Pancreas (tissue), 10 donors: Measurements from ENCODE around the gene EDN3. TPM values are rescaled to one million over a fixed set of nuclear protein-coding genes. Genes with fewer than 3 reads are reported as not detected.

Experiments used
- ATAC-seq, 4 donors: fragments of 200-7000 bp; cut with Tn5 transposase; one replicate each; pipeline versions ENCODE4 v1.8.0 to v1.9.1; 2020; ENCODE audit warnings: mild to moderate bottlenecking in 4 of 4, moderate library complexity in 4 of 4
- DNase-seq, 6 donors: peaks; one replicate each; pipeline ENCODE4 v3.0.0-alpha.2; 2020
- FAIRE-seq: peaks from 2 replicates; lab custom pipeline; 2012; peaks lifted over from hg19 to GRCh38; lab: Jason Lieb, UNC
- H3K27ac ChIP-seq, 4 donors: fragments of 200-600 bp; sonication (generic); 1 replicate in 3 of 4; 2 replicates in 1 of 4; pipeline versions ENCODE4 v1.5.0 to v1.8.0; 2020
- H3K27me3 ChIP-seq, 4 donors: fragments of 200-600 bp; one replicate each; pipeline ENCODE4 v1.8.0; 2021
- H3K36me3 ChIP-seq, 3 donors: fragments of 200-600 bp; sonication (generic) in 1 of 3; one replicate each; pipeline versions ENCODE4 v1.5.0 to v1.8.0; 2020 to 2021
- H3K4me1 ChIP-seq, 3 donors: fragments of 200-600 bp; one replicate each; pipeline ENCODE4 v1.8.0; 2021
- H3K4me3 ChIP-seq, 4 donors: fragments of 200-600 bp; sonication (generic) in 2 of 4; one replicate each; pipeline versions ENCODE4 v1.5.0 to v1.8.0; 2020 to 2021
- H3K9me3 ChIP-seq, 4 donors: fragments of 200-600 bp; one replicate each; pipeline ENCODE4 v1.8.0; 2021
- WGBS, 2 donors: extraction: QIAGEN DNeasy Blood & Tissue Kit; methylation state at CpG; one replicate each; pipeline ENCODE4 v1.1.7; 2013; 5-methylcytosine and 5-hydroxymethylcytosine counted together
- intact Hi-C, 3 donors: fragments of 100-400 bp; cut with DNase I; formaldehyde crosslinking; loops; one replicate each; pipeline versions ENCODE4 v1.11.1 to v1.14.2; 2022
- polyA plus RNA-seq, 2 donors: library from polyadenylated mRNA; stranded (reverse); fragments of 200-250 nt; gene quantifications; one replicate each; pipeline ENCODE4 v1.2.3, GENCODE V29; 2013
- total RNA-seq, 6 donors: library from RNA; stranded (reverse); fragmentation: NEBNext Ultra II Directional in 4 of 6; extraction: Animal tissue kit (Norgen Biotek cat#: 25700) in 4 of 6; gene quantifications; one replicate each; pipeline versions ENCODE4 v1.2.1 to v1.2.4, GENCODE V29; 2021 to 2023
- TF ChIP-seq, protein P1 (sequence below), 4 donors: fragments of 200-600 bp; sonication (generic) in 3 of 4; IDR thresholded peaks; one replicate each; pipeline versions ENCODE4 v1.5.0 to v1.8.0; 2021; ENCODE audit warnings: antibody characterized with exemption in 4 of 4
- donor health status: healthy with polysubstance abuse.
- donor health status: DM: no; HTN: no; CAD: no; lungs with moderate emphysema.
- donor health status: DM: no; HTN: no; CAD: no.
- donor health status: control.
- donor health status: control.
- donor health status: Bipolar disorder and iron deficiency.
- donor health status: DM: yes; HTN: yes; CAD: no.
- donor health status: DM: no; HTN: no; CAD: no.
- donor health status: DM: no; HTN: no; CAD: no.
- donor health status: DM: yes; HTN: yes; CAD: no.

The EDN3 gene
- total and polyA plus RNA-seq, 8 donors = 3.6 to 55.3 (median 5.4) TPM

DNA sequence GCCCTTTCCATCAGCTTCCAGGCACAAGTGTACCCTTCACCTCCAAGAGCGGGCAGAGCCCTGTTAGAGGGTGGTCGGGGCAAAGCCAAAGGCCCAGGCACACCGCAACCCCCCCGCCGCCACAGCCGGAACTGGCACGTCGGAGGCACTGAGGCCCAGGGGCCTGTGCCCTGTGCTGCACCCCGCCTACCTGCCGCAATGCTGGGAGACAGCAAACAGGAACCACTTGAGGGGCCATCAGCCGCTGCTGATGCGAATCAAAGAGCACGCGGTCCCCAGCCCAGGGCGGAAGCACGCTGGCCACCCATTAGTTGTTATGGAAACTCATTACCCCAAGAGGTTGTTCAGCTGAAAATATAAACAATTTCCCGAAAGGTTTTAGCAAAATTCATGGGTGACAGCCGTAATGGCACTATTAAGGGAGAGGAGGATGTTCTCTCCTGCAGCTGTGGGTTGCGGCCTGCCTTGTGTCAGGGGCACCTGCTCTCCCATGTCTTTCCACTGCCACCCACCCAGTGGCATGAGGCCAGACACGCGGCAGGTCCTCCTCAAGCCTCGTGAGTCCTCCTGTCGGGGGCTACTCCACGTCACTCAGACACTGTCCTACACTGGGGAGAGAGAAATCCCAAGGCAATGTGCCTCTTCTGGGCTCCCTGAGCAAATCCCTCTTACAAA lies 65.3 kb downstream of the EDN3 start:
- no peak for FAIRE-seq
- 81 to 83% methylated on average over 24 of the region's 24 CpGs for WGBS, 2 donors
- TF ChIP-seq, protein P1, sequence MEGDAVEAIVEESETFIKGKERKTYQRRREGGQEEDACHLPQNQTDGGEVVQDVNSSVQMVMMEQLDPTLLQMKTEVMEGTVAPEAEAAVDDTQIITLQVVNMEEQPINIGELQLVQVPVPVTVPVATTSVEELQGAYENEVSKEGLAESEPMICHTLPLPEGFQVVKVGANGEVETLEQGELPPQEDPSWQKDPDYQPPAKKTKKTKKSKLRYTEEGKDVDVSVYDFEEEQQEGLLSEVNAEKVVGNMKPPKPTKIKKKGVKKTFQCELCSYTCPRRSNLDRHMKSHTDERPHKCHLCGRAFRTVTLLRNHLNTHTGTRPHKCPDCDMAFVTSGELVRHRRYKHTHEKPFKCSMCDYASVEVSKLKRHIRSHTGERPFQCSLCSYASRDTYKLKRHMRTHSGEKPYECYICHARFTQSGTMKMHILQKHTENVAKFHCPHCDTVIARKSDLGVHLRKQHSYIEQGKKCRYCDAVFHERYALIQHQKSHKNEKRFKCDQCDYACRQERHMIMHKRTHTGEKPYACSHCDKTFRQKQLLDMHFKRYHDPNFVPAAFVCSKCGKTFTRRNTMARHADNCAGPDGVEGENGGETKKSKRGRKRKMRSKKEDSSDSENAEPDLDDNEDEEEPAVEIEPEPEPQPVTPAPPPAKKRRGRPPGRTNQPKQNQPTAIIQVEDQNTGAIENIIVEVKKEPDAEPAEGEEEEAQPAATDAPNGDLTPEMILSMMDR (IDR thresholded peaks at IDR 0.05) = no peak
- Histone ChIP-seq H3K36me3 (no peaks in the 10 kb centered on the region), H3K27me3 (no peaks in the 10 kb centered on the region), H3K4me3 (no peak overlapping the region), H3K4me1 (no peaks in the 10 kb centered on the region), H3K27ac (no peak overlapping the region), H3K9me3 (no peaks in the 10 kb centered on the region)
- ATAC-seq = peak; percentile 31 to 85 (median 59)
- peak in 2 of 6 donors; percentile 21 to 40 for DNase-seq
- intact Hi-C loops = no loop called here

DNA sequence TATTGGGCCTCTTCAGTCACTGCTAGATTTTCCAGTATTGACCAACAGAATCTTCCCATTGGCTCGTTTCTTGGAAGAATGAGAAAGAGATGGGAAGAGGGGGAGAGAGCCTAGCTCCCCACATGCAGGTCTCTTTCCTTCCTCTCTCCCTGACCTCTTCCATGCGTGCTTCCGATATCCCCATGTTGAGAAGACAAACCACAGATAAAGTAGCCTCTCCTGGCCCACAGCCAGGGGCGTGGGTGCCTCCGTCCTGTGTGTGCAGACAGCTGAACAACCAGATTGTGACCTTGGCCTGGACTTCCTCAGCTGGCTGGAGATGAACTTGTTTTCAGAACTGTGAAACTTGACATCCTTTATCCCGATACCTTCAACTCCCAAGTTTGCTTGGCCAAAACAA lies 71.0 kb downstream of the EDN3 start:
- no peaks in the 10 kb centered on the region for H3K4me1 ChIP-seq
- TF ChIP-seq, protein P1 (IDR thresholded peaks at IDR 0.05) = no peak
- H3K4me3 ChIP-seq = no peak overlapping the region
- H3K36me3 ChIP-seq = no peaks in the 10 kb centered on the region
- no peak for FAIRE-seq
- no peaks in the 10 kb centered on the region for H3K9me3 ChIP-seq
- no peak for ATAC-seq
- WGBS, 2 donors = 64 to 65% methylated on average over 6 of the region's 6 CpGs
- DNase-seq = no peak
- no peak overlapping the region for H3K27ac ChIP-seq
- no peaks in the 10 kb centered on the region for H3K27me3 ChIP-seq
- intact Hi-C loops = no loop called here

DNA sequence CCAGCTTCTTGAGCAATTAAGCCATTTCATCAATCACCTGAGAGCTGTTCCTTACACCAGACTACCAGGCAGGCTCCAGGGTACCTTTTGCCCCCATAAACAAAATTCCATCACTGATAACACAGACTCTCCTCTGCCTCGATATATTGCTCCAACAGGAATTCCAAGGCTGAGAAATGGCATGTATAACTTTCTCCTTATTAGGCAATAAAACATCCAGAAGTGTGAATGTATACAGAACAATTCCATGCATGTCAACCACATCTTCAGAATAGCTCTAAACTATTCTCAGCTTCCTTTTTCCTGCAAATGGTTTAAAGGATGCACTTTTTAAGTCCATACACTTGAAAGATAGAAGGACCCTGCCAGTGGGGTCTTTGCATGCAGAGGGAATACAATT lies 73.8 kb downstream of the EDN3 start:
- 50 to 54% methylated on average over 1 of the region's 1 CpG for WGBS, 2 donors
- H3K9me3 ChIP-seq = no peaks in the 10 kb centered on the region
- FAIRE-seq (no peak), DNase-seq (no peak), ATAC-seq (no peak)
- intact Hi-C loops = no loop called here
- no peak overlapping the region for H3K27ac ChIP-seq
- no peak overlapping the region for H3K4me3 ChIP-seq
- H3K4me1 ChIP-seq = no peaks in the 10 kb centered on the region
- no peaks in the 10 kb centered on the region for H3K27me3 ChIP-seq
- TF ChIP-seq, protein P1 (IDR thresholded peaks at IDR 0.05) = no peak
- H3K36me3 ChIP-seq = no peaks in the 10 kb centered on the region

DNA sequence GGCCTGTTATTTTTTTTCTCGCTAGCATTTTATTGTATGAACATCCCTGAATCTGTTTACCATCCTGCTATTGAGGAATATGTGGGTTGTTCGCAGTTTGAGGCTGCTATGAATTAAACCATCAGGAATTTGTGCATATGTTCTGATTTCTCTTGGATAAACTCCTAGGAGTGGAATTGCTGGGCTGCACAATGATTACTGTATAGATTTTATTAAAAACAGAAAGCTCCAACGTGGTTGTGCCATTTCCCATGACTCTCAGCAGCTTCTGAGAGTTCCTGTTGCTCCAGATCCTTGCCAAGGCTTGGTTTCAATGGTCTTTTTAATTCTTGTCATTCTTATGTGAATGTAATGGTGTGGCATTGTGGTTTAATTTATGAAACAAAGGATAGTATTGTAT lies 75.1 kb downstream of the EDN3 start:
- no peak overlapping the region for H3K4me3 ChIP-seq
- H3K27ac ChIP-seq = no peak overlapping the region
- no peaks in the 10 kb centered on the region for H3K9me3 ChIP-seq
- intact Hi-C loops = no loop called here
- no peaks in the 10 kb centered on the region for H3K27me3 ChIP-seq
- DNase-seq = no peak
- FAIRE-seq = no peak
- H3K4me1 ChIP-seq = no peaks in the 10 kb centered on the region
- no peaks in the 10 kb centered on the region for H3K36me3 ChIP-seq
- TF ChIP-seq, protein P1 (IDR thresholded peaks at IDR 0.05) = no peak
- 66 to 71% methylated on average over 3 of the region's 3 CpGs for WGBS, 2 donors
- ATAC-seq = no peak

Other genes starting within 250 kb of the EDN3 start
- gene ZNF831, start 136.8 kb upstream of the EDN3 start, total RNA-seq = under 1 TPM; 0.04 to 0.23 (median 0.13) TPM
- gene ZNF831, start 136.8 kb upstream of the EDN3 start, polyA plus RNA-seq = under 1 TPM; 0.16 to 0.19 TPM